GM18517 (cell line): ENCODE data around the gene ADAMTSL3.
"Not testable (repeated sequence)": the region's sequence is repeated elsewhere in the genome, so short reads cannot be mapped to it uniquely, and the experiment has no call there.

ENCODE experiments used
- ATAC-seq: cut with Tn5 transposase; IDR thresholded peaks from one replicate; pipeline ENCODE4 v1.9.1; 2021; ENCODE audit warnings: mild to moderate bottlenecking, moderate library complexity; ENCODE audit not compliant: unreplicated experiment

The ADAMTSL3 gene

DNA sequence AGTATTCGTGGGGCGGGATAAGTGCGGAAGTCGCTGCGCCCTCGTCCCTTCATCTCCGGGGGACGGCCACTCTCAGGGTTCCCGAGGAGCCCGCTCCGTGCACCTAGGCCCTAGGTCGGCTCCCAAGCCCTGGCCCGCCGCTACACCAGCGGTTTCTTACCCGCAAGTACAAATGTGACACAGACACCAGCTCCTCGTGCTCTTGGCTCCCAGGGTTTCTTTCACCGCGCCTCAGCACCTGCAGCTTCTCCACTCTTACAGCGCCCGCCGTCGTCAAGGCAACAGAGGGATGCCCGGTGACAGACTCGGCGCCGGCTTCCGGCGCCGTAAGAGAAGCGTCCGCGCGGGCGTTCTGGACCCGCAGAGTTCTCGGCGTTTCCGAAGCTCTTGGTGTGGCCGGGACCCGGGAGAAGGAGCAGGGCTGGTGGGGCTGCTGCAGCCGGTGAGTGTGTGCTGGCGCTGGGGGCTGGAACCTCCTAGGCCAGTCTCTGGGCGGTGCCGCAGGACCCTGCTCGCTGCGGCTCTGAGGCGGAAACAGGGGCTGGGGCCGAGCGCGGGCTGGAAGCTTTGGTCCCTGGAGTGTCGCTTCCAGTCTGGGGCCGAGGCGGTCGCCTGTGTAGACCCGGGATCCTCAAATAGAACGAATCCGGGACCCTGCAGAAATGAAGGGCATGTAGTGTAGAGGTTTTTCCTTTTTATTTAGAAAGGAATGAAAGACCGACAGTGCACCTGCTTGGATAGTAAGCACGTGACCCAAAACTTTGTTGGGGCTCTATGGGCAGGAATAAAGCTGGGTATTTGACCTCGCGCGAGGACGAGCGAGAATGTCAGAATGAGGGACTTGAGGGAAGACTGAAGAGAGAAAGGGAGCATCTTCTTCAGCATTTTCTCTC is 426.2 kb downstream of the ADAMTSL3 start:
- no peak for ATAC-seq

- ATAC-seq, result not testable (repeated sequence)
Observed at GRCh38 chr15:84080778-84081084, 426.8 kb downstream of the ADAMTSL3 start.

GRCh38 chr15:84081391-84082168 is 427.7 kb downstream of the ADAMTSL3 start:
- no peak for ATAC-seq

- no peak for ATAC-seq
Observed at GRCh38 chr15:84082739-84083138, 428.8 kb downstream of the ADAMTSL3 start.

DNA sequence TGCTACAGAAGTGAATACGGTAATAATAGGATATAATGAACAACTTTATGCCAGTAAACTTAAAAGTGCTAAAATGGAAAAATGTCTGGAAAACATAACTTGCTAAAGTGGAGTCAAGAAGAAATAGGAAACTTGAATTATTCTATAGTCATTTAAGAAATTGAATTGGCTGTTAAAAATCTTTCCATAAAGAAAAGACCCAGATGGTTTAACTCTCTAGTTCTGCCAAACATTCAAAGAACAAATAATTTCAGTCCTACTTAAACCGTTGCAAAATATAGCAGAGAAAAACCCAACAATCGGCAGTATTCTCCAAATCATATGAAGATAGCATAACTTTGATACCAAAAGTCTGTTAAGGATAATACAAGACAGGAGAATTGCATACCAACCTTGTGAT is 432.1 kb downstream of the ADAMTSL3 start:
- not testable (repeated sequence) for ATAC-seq
